ENCODE measurements around the gene IGSF9.

- TF ChIP-seq CTCF (IDR thresholded peaks at IDR 0.05) (no peak), POLR2A (IDR thresholded peaks at IDR 0.05) (no peak)
Observed at GRCh38 chr1:159949123-159949522, 3.7 kb upstream of the IGSF9 start.

All from uterus (tissue), 2 donors.